Hindlimb muscle (tissue), 1 donor: ENCODE data around the gene ZNF384. TPM values are rescaled to one million over a fixed set of nuclear protein-coding genes. Genes with fewer than 3 reads are reported as not detected.

ENCODE experiments used
- DNase-seq: peaks from one replicate; pipeline ENCODE4 v3.0.0-alpha.2; 2013
- polyA plus RNA-seq: library from polyadenylated mRNA; unstranded; fragments of 120-200 nt; gene quantifications from one replicate; pipeline ENCODE4 v1.2.1, GENCODE V29; 2013; ENCODE audit not compliant: insufficient read length

ZNF384 gene
- polyA plus RNA-seq, 1 donor: 50.4 TPM

GRCh38 chr12:6699259-6699988 is 10.2 kb upstream of the ZNF384 start:
- DNase-seq: no peak

DNA sequence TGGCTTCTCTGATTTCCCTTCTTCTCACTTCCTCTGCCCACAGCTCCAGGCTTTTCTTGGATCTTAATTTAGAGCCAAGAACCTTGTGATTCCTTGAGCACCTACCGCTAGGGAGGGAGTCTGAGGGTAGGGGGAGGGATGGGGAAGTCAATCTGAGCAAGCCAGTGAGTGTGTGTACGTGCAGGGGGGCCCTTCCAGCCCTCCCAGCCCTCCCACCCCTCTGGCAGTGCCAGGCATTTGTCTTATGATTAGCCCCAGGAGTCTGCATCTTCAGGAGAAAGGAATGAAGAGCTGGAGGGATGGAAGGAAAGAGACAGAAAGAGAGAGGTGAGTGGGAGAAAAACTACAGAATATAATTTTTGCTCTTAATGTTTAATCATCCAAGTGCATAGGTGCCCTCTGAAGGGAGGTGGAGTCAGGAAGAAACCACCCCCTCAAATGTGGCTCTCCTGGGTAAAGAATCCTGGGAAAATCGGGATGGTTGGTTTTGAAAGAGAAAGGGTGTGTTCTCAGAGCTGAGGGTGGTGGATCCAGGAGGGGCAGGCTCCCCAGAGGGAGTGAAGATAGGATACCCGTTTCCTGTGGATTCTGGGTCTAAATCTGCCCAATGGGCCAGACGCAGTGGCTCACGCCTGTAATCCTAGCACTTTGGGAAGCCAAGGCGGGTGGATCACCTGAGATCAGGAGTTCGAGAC is 9.3 kb upstream of the ZNF384 start:
- DNase-seq: no peak

DNA sequence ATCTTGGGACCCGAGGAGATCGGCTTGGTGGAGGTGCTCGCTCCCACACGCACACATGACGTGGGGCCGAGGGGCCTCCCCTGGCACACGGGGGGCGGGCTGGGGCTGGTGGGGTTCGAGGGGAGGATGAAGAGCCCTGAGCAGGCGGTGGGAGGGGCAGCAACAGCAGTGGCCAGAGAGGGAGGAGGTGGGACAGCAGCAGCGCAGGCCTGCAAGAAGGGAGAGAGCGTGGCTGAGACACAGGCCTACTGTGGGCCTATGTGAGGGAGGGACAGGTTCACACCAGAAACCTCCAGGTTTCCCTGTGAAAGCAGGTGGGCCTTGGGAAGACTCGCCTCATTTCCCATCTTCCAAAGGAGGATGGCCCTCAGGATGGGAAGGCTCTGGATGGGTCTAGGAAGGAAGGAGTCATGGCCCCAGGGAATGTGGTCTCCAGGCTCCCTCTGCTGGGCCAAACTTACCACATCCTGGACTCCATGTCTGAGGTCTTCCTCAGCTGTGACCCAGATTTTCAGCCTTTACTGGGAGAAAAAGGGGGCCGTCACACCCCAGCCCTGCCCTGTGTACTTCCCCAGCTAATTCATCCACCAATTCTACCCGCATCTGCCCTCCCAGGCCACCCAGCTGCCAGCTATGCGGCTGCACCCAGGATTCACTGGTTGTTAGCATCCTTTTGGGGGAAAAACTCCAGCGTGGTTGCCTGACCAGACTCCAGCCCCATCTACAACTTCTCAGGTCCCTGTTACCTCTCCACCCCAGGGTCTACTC is 8.6 kb upstream of the ZNF384 start:
- no peak for DNase-seq

- no peak for DNase-seq
These were observed 7.8 kb upstream of the ZNF384 start for GRCh38 chr12:6696690-6697583.

- DNase-seq: no peak
These were observed 6.3 kb upstream of the ZNF384 start for GRCh38 chr12:6695313-6696045.

DNA sequence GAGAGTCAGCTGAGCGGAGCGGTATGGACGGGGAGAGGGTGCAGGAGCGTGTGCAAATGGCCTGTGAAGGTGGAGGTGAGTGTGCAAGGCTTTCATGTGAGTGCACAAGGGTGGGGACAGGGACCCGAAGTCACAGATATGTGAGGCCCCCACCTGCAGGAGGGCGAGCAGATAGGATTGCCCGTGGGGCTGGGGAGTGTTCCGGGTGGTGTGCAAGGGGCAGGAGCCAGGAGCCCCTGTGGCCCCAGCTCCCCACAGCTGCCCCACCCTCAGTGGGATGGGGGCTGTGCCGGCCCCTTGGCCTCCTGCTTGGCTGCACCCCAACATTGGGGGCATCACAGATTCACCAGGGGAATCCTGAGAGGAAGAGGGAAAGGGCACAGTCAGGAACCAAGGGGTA is 5.5 kb upstream of the ZNF384 start:
- no peak for DNase-seq

GRCh38 chr12:6693832-6694355 is 4.7 kb upstream of the ZNF384 start:
- DNase-seq: no peak

DNA sequence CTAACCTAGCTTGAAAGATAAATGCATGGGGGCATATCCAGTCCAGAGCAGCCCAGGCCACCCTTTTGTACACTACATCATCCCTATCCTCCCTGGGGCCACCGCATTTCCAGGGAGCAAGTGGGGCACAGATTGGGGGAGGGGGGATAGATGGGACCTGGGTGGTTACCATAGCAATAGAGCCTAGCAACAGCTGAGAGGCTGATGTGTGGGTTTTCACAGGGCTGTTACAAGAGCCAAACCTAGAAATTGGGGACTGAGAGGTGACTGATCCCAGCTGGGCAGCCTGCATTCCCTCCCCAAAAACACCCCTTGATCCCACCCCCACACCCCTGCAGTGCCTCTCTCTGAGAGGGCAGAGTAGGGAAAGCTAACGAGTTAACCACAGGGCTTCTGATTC is 3.7 kb upstream of the ZNF384 start:
- no peak for DNase-seq

DNA sequence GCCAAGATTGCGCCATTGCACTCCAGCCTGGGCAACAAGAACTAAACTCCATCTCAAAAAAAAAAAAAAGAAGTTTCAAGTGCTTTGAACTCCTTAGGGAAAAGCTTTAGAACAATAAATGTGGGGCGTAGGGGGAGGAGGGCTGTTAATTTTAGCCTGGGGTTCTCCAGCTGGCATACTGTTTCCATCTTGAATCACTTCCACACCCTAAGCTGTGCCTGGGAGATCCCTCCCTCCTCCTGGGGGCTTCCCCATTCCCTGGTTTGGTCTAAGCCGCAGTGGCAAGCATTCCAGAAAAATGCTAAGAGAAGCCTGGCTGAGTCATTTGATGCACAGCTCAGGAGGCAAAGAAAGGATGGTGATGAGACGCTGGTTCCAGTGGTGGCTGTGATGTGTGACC is 2.3 kb upstream of the ZNF384 start:
- DNase-seq: no peak

GRCh38 chr12:6688543-6688998 is 604 bp downstream of the ZNF384 start:
- DNase-seq: no peak

- DNase-seq: no peak
These were observed 3.4 kb downstream of the ZNF384 start for GRCh38 chr12:6685814-6686213.

- no peak for DNase-seq
These were observed 4.6 kb downstream of the ZNF384 start for GRCh38 chr12:6684609-6685008.

DNA sequence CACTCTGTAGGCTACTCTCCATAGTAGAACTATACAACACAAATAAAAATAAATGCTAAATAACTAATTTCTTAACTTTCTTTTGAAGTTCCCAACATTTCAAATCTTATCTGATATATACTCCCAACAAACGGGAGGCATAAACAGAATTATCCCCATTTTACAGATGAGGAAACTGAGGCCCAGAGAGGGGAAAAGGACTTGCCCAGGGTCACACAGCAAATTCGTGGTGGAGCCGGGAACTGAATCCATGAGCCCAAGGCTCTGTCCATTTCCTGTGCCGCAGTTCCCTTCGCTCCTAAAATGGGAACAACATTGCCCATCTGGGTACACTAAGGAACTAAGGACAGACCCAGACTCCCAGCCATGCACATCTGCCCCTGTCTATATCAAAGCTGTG is 12.2 kb downstream of the ZNF384 start:
- no peak for DNase-seq

- no peak for DNase-seq
These were observed 17.0 kb downstream of the ZNF384 start for GRCh38 chr12:6672143-6672542.

GRCh38 chr12:6667559-6668210 is 21.5 kb downstream of the ZNF384 start:
- no peak for DNase-seq

DNA sequence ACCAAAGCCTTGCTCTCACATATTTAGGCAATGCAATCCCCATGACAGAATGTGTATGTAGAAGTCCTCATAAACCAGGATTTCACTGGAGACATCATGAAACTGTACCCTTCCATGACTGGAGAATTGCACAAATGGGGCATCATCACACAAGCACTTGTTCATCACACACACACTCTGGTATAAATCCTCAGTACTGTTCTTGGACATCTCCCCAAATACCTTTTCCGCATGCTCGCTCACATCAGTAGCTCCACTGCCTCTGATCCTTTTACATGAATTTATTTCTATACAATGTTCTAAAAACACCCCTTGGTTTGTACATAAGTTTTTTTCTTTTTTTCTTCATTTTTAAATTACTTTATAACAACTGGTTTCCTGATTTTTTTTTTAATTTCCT is 23.0 kb downstream of the ZNF384 start:
- no peak for DNase-seq

DNA sequence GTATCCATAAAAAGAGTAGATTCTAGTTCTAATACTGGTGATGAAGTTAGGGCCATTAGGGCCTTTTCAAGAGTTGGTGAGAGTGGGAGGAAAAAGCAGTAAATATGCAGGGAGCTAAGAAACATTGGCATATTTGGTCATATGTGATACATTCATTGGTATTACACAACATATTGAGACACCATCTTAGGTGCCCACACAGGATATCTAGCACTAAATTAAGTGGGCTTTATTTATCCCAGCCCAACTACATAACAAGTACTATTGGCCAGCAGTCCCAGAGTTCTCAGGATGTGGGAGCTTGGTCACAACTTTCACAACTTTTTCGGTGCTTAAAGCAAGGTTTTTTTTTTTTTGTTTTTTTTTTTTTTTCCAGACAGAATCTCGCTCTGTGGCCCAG is 24.3 kb downstream of the ZNF384 start:
- DNase-seq: no peak

DNA sequence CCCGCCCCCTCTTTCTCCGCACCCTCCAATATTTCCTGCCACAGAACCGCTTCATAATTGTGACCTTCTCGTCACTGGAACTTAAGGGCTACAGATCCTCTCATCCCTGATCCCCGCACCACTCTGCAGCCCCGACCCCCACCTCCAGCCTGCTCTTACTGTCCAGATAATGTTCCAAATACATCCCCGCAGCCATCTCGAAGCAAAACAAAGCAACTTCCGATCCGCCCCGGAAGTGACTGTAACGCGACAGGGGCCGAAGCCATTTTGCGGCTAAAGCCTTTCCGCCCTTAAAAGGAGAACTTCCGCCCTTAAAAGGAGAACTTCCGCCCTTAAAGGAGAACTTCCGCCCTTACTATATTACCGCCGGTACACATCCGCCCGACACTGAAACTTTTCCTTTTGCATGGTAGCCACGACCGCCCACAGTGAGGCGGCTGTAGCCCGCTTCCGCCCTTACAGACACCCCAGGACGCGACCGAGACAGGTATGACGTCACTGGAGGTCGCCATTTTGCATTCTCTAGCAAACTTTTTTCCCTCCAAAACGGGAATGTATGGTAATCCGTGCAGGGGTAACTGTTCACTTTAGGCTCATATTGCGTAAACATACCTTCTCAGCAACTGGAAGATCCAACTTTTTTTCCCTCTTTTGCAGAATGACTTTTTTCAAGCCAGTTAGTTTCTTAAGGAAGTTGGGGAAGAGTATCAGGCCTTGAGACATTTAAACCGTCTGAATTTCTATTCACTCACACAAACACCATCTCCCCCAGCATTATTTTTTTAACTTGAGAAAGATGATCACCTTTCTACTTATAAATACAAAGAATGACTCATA is 26.1 kb downstream of the ZNF384 start, which contains the start of gene ING4:
Gene ING4 (minus strand): TSS at position 214 of the 837 bp plus-strand sequence. CDS start 18 bp downstream, at position 196.
- DNase-seq: peak; percentile 99

DNA sequence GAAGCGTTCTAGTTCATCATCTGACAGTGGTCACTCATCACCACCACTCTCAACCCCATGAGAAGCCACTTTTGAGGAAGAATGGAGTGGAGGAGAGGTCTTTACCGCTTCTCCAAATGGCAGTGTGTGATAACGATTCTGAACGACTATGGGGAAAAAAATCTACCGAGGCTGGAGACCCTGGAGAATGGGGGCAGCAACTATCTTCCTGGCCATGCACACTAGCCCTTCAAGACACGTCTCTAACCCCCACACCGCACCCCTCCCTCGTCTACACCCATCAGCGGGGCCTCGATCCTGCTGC is 26.6 kb downstream of the ZNF384 start:
- DNase-seq: no peak

- DNase-seq: no peak
These were observed 35.2 kb downstream of the ZNF384 start for GRCh38 chr12:6653987-6654386.
